IPS-15b (cell line): Measurements from ENCODE around the gene RTN4.

Source experiments
- H3K27me3 ChIP-seq: one replicate; pipeline ENCODE4 v1.6.1; 2013; ENCODE audit warnings: low read length; ENCODE audit not compliant: control insufficient read depth, insufficient read depth
- H3K36me3 ChIP-seq: one replicate; pipeline ENCODE4 v1.6.1; 2013; ENCODE audit warnings: low read length; ENCODE audit not compliant: control insufficient read depth, insufficient read depth
- H3K4me1 ChIP-seq: one replicate; pipeline ENCODE4 v1.6.1; 2013; ENCODE audit warnings: mild to moderate bottlenecking, low read length; ENCODE audit not compliant: control insufficient read depth, insufficient read depth
- H3K4me3 ChIP-seq: one replicate; pipeline ENCODE4 v1.5.1; 2013; ENCODE audit warnings: low read depth, low read length
- H3K9ac ChIP-seq: one replicate; pipeline ENCODE4 v1.6.1; 2013; ENCODE audit warnings: low read depth, mild to moderate bottlenecking, low read length
- H3K9me3 ChIP-seq: one replicate; pipeline ENCODE4 v1.6.1; 2013; ENCODE audit warnings: mild to moderate bottlenecking, low read length; ENCODE audit not compliant: control insufficient read depth, insufficient read depth

RTN4 gene

DNA sequence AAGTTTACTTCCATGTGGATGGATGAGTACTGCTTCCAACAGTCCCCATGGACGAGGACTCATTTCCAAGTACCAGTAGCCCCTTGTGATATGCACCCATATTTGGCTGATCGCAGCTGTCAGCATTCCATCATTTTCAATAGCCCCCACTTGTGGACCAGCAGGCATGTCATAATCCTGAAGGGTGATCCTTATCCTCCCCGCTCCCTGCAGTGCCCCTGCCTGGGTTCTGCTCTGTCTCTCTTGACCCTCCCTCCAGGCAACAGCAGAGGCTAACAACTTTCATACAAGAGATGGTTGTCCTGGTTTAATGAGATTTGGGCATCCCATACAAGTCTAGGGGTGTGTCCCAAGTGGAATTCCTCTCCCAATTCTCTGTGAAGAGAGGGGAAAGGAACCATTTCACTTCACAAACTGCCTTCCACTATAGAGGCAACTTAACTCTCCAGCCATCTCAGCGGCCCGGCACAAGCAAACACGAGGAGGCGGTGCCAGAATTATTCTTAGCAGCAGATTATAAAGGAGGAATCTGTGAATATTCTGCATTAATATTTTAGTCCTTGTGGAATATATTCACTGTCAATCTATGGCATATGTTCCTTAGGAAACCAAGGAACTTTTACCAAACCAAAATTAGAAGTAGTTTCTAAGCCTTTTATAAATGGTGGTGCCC is 110.7 kb downstream of the RTN4 start:
- no peaks in the 10 kb centered on the region for H3K4me1 ChIP-seq
- H3K27me3 ChIP-seq: no peaks in the 10 kb centered on the region
- no peaks in the 10 kb centered on the region for H3K36me3 ChIP-seq
- H3K9me3 ChIP-seq: no peaks in the 10 kb centered on the region
- no peak overlapping the region for H3K4me3 ChIP-seq
- H3K9ac ChIP-seq: no peak overlapping the region

DNA sequence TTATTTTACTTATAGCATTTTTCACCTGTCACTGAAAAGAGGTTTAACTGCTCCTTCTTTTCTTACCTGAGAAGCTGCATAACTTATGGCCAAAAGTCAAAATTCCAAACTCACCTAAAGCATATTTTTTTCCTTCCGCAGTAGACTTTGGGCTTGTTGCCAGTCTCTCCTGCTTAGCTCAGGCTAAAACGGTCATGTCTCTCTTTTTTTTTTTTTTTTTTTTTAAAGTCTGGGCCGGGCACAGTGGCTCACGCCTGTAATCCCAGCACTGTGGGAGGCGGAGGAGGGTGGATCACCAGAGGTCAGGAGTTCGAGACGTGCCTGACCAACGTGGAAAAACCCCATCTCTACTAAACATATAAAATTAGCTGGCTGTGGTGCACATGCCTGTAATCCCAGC is 113.5 kb downstream of the RTN4 start:
- Histone ChIP-seq H3K27me3 (no peaks in the 10 kb centered on the region), H3K4me1 (no peaks in the 10 kb centered on the region), H3K9ac (no peak overlapping the region), H3K4me3 (no peak overlapping the region), H3K36me3 (no peaks in the 10 kb centered on the region), H3K9me3 (no peaks in the 10 kb centered on the region)

DNA sequence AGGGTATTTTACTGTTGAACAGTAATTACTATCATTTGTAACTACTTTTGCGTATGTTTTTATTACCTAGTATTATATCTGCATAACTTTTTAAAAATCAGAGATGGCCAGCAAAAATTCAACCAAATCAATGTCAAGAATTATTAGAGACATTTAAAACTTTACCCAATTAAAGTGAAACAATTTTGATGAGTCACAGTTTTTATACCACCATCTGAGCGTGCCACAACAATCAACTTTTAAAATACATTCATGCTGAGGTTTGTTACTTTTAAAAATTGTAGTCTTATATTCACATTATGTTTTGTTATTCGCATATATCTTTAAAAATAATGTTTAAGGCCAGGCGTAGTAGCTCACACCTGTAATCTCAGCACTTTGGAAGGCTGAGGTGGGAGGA is 114.9 kb downstream of the RTN4 start:
- no peak overlapping the region for H3K9ac ChIP-seq
- H3K4me3 ChIP-seq: no peak overlapping the region
- no peaks in the 10 kb centered on the region for H3K9me3 ChIP-seq
- H3K36me3 ChIP-seq: no peaks in the 10 kb centered on the region
- H3K27me3 ChIP-seq: no peaks in the 10 kb centered on the region
- H3K4me1 ChIP-seq: no peaks in the 10 kb centered on the region

- H3K9ac ChIP-seq: no peak overlapping the region
- H3K27me3 ChIP-seq: no peaks in the 10 kb centered on the region
- no peak overlapping the region for H3K4me3 ChIP-seq
- H3K4me1 ChIP-seq: no peaks in the 10 kb centered on the region
- no peaks in the 10 kb centered on the region for H3K9me3 ChIP-seq
- no peaks in the 10 kb centered on the region for H3K36me3 ChIP-seq
These were observed 118.8 kb downstream of the RTN4 start for GRCh38 chr2:54931473-54931872.

GRCh38 chr2:54928719-54929118 is 121.5 kb downstream of the RTN4 start:
- Histone ChIP-seq H3K9ac (no peak overlapping the region), H3K4me3 (no peak overlapping the region), H3K27me3 (no peaks in the 10 kb centered on the region), H3K36me3 (no peaks in the 10 kb centered on the region), H3K9me3 (no peaks in the 10 kb centered on the region), H3K4me1 (no peaks in the 10 kb centered on the region)

DNA sequence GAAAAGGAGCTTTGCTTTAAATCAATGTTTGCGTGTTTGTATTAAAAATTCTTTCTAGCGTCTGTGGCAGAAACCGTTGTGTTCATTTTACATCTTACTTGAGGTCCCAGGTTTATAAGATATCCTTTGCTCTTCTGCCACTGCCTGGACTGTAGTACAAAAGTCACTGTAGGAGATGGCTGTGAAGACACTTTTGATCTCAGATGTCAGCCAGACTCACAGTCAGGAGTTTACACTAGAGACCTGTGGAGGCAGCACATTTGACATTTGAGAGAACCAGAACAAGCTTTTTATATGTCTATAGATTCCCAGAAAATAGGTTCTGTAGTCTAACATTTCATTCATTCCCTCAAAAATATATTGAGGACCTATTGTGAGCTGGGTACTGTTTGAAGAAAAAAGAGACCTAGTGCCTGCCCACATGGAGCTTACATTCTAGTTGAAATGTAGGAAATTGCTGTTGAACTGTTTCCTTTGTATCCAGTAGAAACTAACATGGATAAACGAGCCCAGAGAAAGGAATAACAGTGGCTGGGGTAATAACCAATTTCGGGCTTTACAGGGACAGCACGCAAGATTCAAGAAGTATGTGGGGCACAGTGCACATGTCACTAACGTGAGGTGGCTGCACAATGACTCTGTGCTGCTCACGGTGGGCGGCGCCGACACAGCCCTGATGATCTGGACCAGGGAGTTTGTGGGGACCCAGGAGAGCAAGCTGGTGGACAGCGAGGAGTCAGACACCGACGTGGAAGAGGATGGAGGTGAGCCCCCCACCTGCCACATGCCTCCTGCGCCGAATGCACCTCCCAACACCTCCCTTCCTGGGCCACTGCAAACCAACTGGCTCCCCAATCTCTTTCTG is 122.3 kb downstream of the RTN4 start:
- H3K9me3 ChIP-seq: no peaks in the 10 kb centered on the region
- H3K9ac ChIP-seq: no peak overlapping the region
- no peaks in the 10 kb centered on the region for H3K27me3 ChIP-seq
- no peaks in the 10 kb centered on the region for H3K4me1 ChIP-seq
- H3K36me3 ChIP-seq: no peaks in the 10 kb centered on the region
- no peak overlapping the region for H3K4me3 ChIP-seq

DNA sequence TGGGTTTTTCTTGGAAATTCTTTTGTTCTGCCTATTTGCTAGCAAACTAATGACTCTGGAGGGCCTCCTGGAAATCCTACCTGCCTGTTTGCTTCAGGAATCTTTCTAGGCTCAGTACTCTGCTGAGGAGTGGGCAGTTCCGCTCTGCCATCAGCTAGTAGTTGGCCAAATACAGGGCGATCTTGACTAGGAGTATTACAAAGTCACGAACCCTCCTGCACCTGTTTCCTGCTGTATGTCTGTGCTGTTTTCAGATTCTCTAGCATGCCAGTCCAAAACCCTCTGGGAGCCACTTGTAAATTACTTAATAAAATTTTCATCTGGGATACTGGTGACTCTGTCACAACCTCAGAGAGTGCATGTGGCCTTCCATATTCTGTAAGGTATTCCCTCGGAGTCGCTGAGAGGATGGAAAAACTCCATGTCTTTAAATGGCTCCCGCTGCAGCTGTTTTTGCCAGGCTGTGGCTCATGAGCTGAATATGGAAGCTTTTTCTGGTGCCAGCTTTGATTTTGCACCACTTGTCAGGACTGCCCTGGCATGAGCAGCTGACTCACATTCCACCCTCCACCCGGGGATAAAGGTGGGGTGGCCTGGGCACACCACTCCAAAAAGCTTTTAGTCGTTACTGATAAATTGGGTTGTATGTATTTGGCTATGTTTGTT is 123.0 kb downstream of the RTN4 start:
- H3K4me1 ChIP-seq: no peaks in the 10 kb centered on the region
- no peaks in the 10 kb centered on the region for H3K36me3 ChIP-seq

GRCh38 chr2:54925022-54925421 is 125.2 kb downstream of the RTN4 start:
- no peaks in the 10 kb centered on the region for H3K36me3 ChIP-seq
- no peaks in the 10 kb centered on the region for H3K4me1 ChIP-seq
- no peak overlapping the region for H3K4me3 ChIP-seq

More for the DNA sequence above, 123.0 kb downstream of the RTN4 start:
- Histone ChIP-seq H3K27me3 (no peaks in the 10 kb centered on the region), H3K9ac (no peak overlapping the region), H3K9me3 (no peaks in the 10 kb centered on the region), H3K4me3 (no peak overlapping the region)

DNA sequence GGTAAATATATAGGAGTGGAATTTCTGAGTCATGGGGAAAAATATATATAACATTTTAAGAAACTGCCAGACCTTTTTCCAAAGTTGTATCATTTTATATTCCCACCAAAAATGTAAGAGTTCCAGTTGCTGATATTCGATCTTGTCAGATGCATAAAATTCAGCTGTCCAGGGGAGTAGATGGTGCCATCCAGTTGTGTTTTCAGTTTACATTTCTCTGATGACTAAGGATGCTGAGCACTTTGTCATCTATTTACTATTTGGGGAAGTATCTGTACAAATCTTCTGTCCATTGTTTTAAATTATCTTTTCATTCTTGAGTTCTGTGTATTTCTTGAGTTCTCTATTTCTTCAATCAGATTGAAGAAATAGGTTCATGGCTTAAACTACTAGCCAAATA is 126.1 kb downstream of the RTN4 start:
- Histone ChIP-seq H3K36me3 (no peaks in the 10 kb centered on the region), H3K4me3 (no peak overlapping the region), H3K9me3 (no peaks in the 10 kb centered on the region), H3K9ac (no peak overlapping the region), H3K27me3 (no peaks in the 10 kb centered on the region), H3K4me1 (no peaks in the 10 kb centered on the region)

More at GRCh38 chr2:54925022-54925421, 125.2 kb downstream of the RTN4 start:
- H3K27me3 ChIP-seq: no peaks in the 10 kb centered on the region
- H3K9ac ChIP-seq: no peak overlapping the region
- no peaks in the 10 kb centered on the region for H3K9me3 ChIP-seq
